H1 (cell line): ENCODE results near the gene RHOU. TPM values are rescaled to one million over a fixed set of nuclear protein-coding genes. Genes with fewer than 3 reads are reported as not detected.

Experiments
- CTCF ChIA-PET: fragments of 300-600 bp; sonication (Branson Sonifier 250); formaldehyde crosslinking; loops from one replicate; lab custom pipeline; 2021; ENCODE audit not compliant: partially characterized antibody; lab: Charles Lee
- POLR2A ChIA-PET: fragments of 300-600 bp; sonication (Branson Sonifier 250); formaldehyde crosslinking; loops from one replicate; lab custom pipeline; 2021; ENCODE audit warnings: inconsistent platforms; ENCODE audit not compliant: partially characterized antibody; lab: Charles Lee
- DNase-seq, 2 experiments: peaks; one replicate each; pipeline versions ENCODE4 v3.0.0 to v3.0.0-alpha.2; 2010 to 2022; ENCODE audit warnings: low spot score in 2 of 2, low read depth in 1 of 2, mixed read lengths in 1 of 2
- FAIRE-seq: peaks from 2 replicates; lab custom pipeline; 2011; peaks lifted over from hg19 to GRCh38; lab: Jason Lieb, UNC
- H2AFZ ChIP-seq: 2 replicates; pipeline ENCODE4 v1.8.1; 2012; ENCODE audit warnings: low read length, inconsistent platforms
- H2AK5ac ChIP-seq: 2 replicates; pipeline ENCODE4 v1.6.1; 2013; ENCODE audit warnings: low read depth, low read length
- H2BK120ac ChIP-seq: replicated peaks from 2 replicates; pipeline ENCODE3; 2013; ENCODE audit warnings: low read depth, low read length, inconsistent platforms
- H2BK12ac ChIP-seq: 2 replicates; pipeline ENCODE4 v1.6.1; 2013; ENCODE audit warnings: low read depth, low read length
- H2BK15ac ChIP-seq: 2 replicates; pipeline ENCODE4 v1.6.1; 2013; ENCODE audit warnings: low read length
- H2BK20ac ChIP-seq: 2 replicates; pipeline ENCODE4 v1.6.1; 2013; ENCODE audit warnings: low read length
- H2BK5ac ChIP-seq: 2 replicates; pipeline ENCODE4 v1.6.1; 2013; ENCODE audit warnings: low read depth, low read length
- H3K14ac ChIP-seq: 2 replicates; pipeline ENCODE4 v1.6.1; 2013; ENCODE audit warnings: inconsistent platforms; ENCODE audit not compliant: insufficient read length
- H3K18ac ChIP-seq: 2 replicates; pipeline ENCODE4 v1.6.1; 2013; ENCODE audit warnings: low read length; ENCODE audit errors: extremely low read depth
- H3K23ac ChIP-seq: 2 replicates; pipeline ENCODE4 v1.6.1; 2013; ENCODE audit warnings: inconsistent platforms; ENCODE audit not compliant: insufficient read length
- H3K23me2 ChIP-seq: 2 replicates; pipeline ENCODE4 v1.6.1; 2013; ENCODE audit warnings: low read depth, low read length
- H3K27ac ChIP-seq: 2 replicates; pipeline ENCODE4 v1.6.1; 2011; ENCODE audit warnings: low read depth, low read length, inconsistent platforms
- H3K27me3 ChIP-seq, 4 experiments: replicated peaks in 1 of 4; 1 replicate in 1 of 4; 2 replicates in 3 of 4; pipeline versions ENCODE4 v1.6.1 to v1.8.1; 2011 to 2013; ENCODE audit warnings: low read length in 3 of 4, mild to moderate bottlenecking in 3 of 4, inconsistent platforms in 2 of 4, mixed read lengths in 2 of 4, moderate library complexity in 1 of 4; ENCODE audit not compliant: control insufficient read depth in 3 of 4, insufficient read depth in 3 of 4; ENCODE audit errors: extremely low read depth in 1 of 4
- H3K36me3 ChIP-seq, 4 experiments: 2 replicates each; pipeline versions ENCODE4 v1.6.1 to v1.8.1; 2011 to 2013; ENCODE audit warnings: mild to moderate bottlenecking in 4 of 4, low read length in 3 of 4, moderate library complexity in 2 of 4, control low read depth in 1 of 4, inconsistent platforms in 1 of 4; ENCODE audit not compliant: insufficient read depth in 4 of 4, control insufficient read depth in 2 of 4
- H3K4ac ChIP-seq: replicated peaks from 2 replicates; pipeline ENCODE3; 2013; ENCODE audit warnings: low read length, low read depth, mixed read lengths, inconsistent platforms; ENCODE audit not compliant: insufficient read length
- H3K4me1 ChIP-seq, 4 experiments: replicated peaks in 1 of 4; 1 replicate in 1 of 4; 2 replicates in 3 of 4; pipeline versions ENCODE4 v1.6.1 to v1.8.1; 2011 to 2013; ENCODE audit warnings: low read length in 3 of 4, inconsistent platforms in 2 of 4, mixed read lengths in 1 of 4; ENCODE audit not compliant: insufficient read depth in 4 of 4, control insufficient read depth in 3 of 4
- H3K4me2 ChIP-seq, 2 experiments: 2 replicates each; pipeline versions ENCODE4 v1.6.1 to v1.8.1; 2011 to 2013; ENCODE audit warnings: low read depth in 2 of 2, low read length in 2 of 2, control low read depth in 1 of 2, inconsistent platforms in 1 of 2, mild to moderate bottlenecking in 1 of 2; ENCODE audit not compliant: insufficient read depth in 1 of 2
- H3K4me3 ChIP-seq, 4 experiments: fragments of 200-600, 300-600 bp in 1 of 4; sonication (generic), shearing (Covaris generic), sonication (Bioruptor Twin) in 1 of 4; 2 replicates each; pipeline versions ENCODE4 v1.5.1 to v1.8.1; 2011 to 2016; ENCODE audit warnings: low read length in 4 of 4, low read depth in 3 of 4, control low read depth in 2 of 4, inconsistent platforms in 2 of 4, mild to moderate bottlenecking in 2 of 4, mixed read lengths in 1 of 4, moderate library complexity in 1 of 4; ENCODE audit not compliant: insufficient read depth in 2 of 4; ENCODE audit errors: extremely low read depth in 1 of 4
- H3K56ac ChIP-seq: replicated peaks from 2 replicates; pipeline ENCODE3; 2013; ENCODE audit warnings: low read depth, mild to moderate bottlenecking, mixed read lengths, low read length, inconsistent platforms; ENCODE audit not compliant: insufficient read length
- H3K79me1 ChIP-seq: 2 replicates; pipeline ENCODE4 v1.6.1; 2013; ENCODE audit warnings: low read depth, low read length, control low read depth
- H3K79me2 ChIP-seq, 2 experiments: 2 replicates each; pipeline versions ENCODE4 v1.6.1 to v1.8.1; 2012 to 2013; ENCODE audit warnings: low read length in 2 of 2, mild to moderate bottlenecking in 2 of 2, inconsistent platforms in 1 of 2; ENCODE audit not compliant: insufficient read depth in 2 of 2, control insufficient read depth in 1 of 2
- H3K9ac ChIP-seq, 4 experiments: replicated peaks in 1 of 4; 1 replicate in 1 of 4; 2 replicates in 3 of 4; pipeline versions ENCODE4 v1.6.1 to v1.8.1; 2011 to 2013; ENCODE audit warnings: low read depth in 3 of 4, low read length in 3 of 4, control low read depth in 2 of 4, mild to moderate bottlenecking in 2 of 4, moderate library complexity in 2 of 4, inconsistent platforms in 1 of 4; ENCODE audit errors: extremely low read depth in 1 of 4
- H3K9me3 ChIP-seq, 2 experiments: 2 replicates each; pipeline versions ENCODE4 v1.6.1 to v1.8.1; 2012 to 2013; ENCODE audit warnings: mild to moderate bottlenecking in 2 of 2, moderate library complexity in 2 of 2, control low read depth in 1 of 2, inconsistent platforms in 1 of 2, low read depth in 1 of 2, low read length in 1 of 2, mixed read lengths in 1 of 2; ENCODE audit not compliant: insufficient read depth in 2 of 2
- H4K20me1 ChIP-seq, 2 experiments: replicated peaks in 1 of 2; 2 replicates each; pipeline versions ENCODE3 to v1.8.1; 2011 to 2013; ENCODE audit warnings: inconsistent platforms in 2 of 2, low read length in 2 of 2, mild to moderate bottlenecking in 1 of 2; ENCODE audit not compliant: insufficient read depth in 2 of 2, control insufficient read depth in 1 of 2
- H4K5ac ChIP-seq: 2 replicates; pipeline ENCODE4 v1.6.1; 2013; ENCODE audit warnings: low read length, low read depth, mixed read lengths, inconsistent platforms; ENCODE audit not compliant: insufficient read length
- H4K8ac ChIP-seq: 2 replicates; pipeline ENCODE4 v1.8.0; 2013; ENCODE audit warnings: mild to moderate bottlenecking, moderate library complexity, low read length, inconsistent platforms; ENCODE audit not compliant: insufficient read depth; ENCODE audit errors: extremely low read depth
- H4K91ac ChIP-seq: replicated peaks from 2 replicates; pipeline ENCODE3; 2013; ENCODE audit warnings: low read length, mixed read lengths, inconsistent platforms; ENCODE audit not compliant: insufficient read length
- CBX8 ChIP-seq: fragments of 300-800, 300-1000 bp; sonication (generic); IDR thresholded peaks from 2 replicates; pipeline ENCODE4 v1.7.1; 2016; ENCODE audit warnings: low read depth, low read length, borderline replicate concordance
- SRF ChIP-seq: IDR thresholded peaks from 2 replicates; pipeline ENCODE4 v1.6.1; 2011; ENCODE audit warnings: mild to moderate bottlenecking, low read depth, low read length, moderate library complexity
- TAF1 ChIP-seq: IDR thresholded peaks from 2 replicates; pipeline ENCODE4 v1.6.1; 2011; ENCODE audit warnings: mild to moderate bottlenecking, low read depth, low read length
- WGBS, 2 experiments: shearing (Covaris generic) in 1 of 2; methylation state at CpG; one replicate each; pipeline versions ENCODE4 v1.1.6 to v1.1.7; 2013 to 2015; ENCODE audit warnings: low lambda C conversion rate in 2 of 2, mixed read lengths in 2 of 2, inconsistent platforms in 1 of 2, low coverage in 1 of 2, missing lambda C conversion rate in 1 of 2; ENCODE audit not compliant: insufficient replicate concordance in 2 of 2, insufficient coverage in 1 of 2, insufficient read length in 1 of 2; ENCODE audit errors: extremely low coverage in 1 of 2, missing lambda C conversion rate in 1 of 2; 5-methylcytosine and 5-hydroxymethylcytosine counted together
- polyA plus RNA-seq, 7 experiments: library from polyadenylated mRNA; depleted of rRNA in 3 of 7; stranded (reverse) in 5 of 7; unstranded in 2 of 7; fragments of >200 nt in 5 of 7; fragments of 200-250 nt in 2 of 7; gene quantifications; 1 replicate in 5 of 7; 2 replicates in 1 of 7; 4 replicates in 1 of 7; pipeline versions ENCODE4 v1.2.1 to v1.2.3, GENCODE V29; 2011 to 2013; ENCODE audit warnings: missing spikeins in 2 of 7, mixed read lengths in 2 of 7
- total RNA-seq: library from RNA; stranded (reverse); fragmentation: NEBNext Ultra II Directional; extraction: Animal tissue kit (Norgen Biotek cat#: 25700); gene quantifications from 2 replicates; pipeline ENCODE4 v1.2.1, GENCODE V29; 2021

The RHOU gene
- total and polyA plus RNA-seq, 2 of the 8 experiments (the other 6 are each of a cell fraction or from before 2014, with no cell fraction given), result 3.0 to 3.4 TPM

- Histone ChIP-seq H2BK120ac (no peak overlapping the region), H3K27ac (no peak overlapping the region), H4K5ac (no peak overlapping the region), H3K79me2 (no peaks in the 10 kb centered on the region), H3K4me1 (peaks cover 0 to 6% (median 0%) of the 10 kb centered on the region in 4 experiments; a peak in 2 of 7 replicates), H3K56ac (no peak overlapping the region), H3K14ac (no peak overlapping the region), H3K18ac (no peak overlapping the region), H3K4me2 (no peak overlapping the region), H3K4ac (no peak overlapping the region), H3K9me3 (no peaks in the 10 kb centered on the region), H3K23me2 (no peaks in the 10 kb centered on the region)
- no peak for FAIRE-seq
- TF ChIP-seq TAF1, result no peak
- no peak for TF ChIP-seq CBX8
- no peak for TF ChIP-seq SRF
- TF ChIP-seq, all 59 proteins: peak for 0
- Histone ChIP-seq H2AK5ac (no peak overlapping the region), H2BK15ac (no peak overlapping the region), H2AFZ (no peak overlapping the region), H3K79me1 (no peaks in the 10 kb centered on the region), H3K23ac (no peak overlapping the region), H2BK5ac (no peak overlapping the region), H3K27me3 (no peaks in the 10 kb centered on the region; a peak in 1 of 7 replicates), H4K8ac (no peak overlapping the region), H2BK12ac (no peak overlapping the region), H3K4me3 (no peak overlapping the region), H3K9ac (no peak overlapping the region), H2BK20ac (no peak overlapping the region), H4K91ac (no peak overlapping the region), H3K36me3 (no peaks in the 10 kb centered on the region), H4K20me1 (no peaks in the 10 kb centered on the region)
- POLR2A ChIA-PET, result interaction anchor here (0.6 kb wide), 1 partner anchor 450 kb away, joined by 8 read pairs; no protein-coding TSS in a partner anchor
- no peak for DNase-seq
- CTCF ChIA-PET, result interaction anchor here (0.7 kb wide), 1 partner anchor 395 kb away, joined by 3 read pairs; no protein-coding TSS in a partner anchor
- 81% methylated on average over 6 of the region's 6 CpGs; no CpG with 5 or more reads in 1 of the 2 experiments for WGBS, 2 experiments
Observed at GRCh38 chr1:228753786-228754360, 18.6 kb downstream of the RHOU start.
